Aorta (tissue), 5 donors: ENCODE data around the gene ASCC1. TPM values are rescaled to one million over a fixed set of nuclear protein-coding genes. Genes with fewer than 3 reads are reported as not detected.

Source experiments
- ATAC-seq: fragments of 200-7000 bp; cut with Tn5 transposase; one replicate; pipeline ENCODE4 v1.9.1; 2022; ENCODE audit warnings: moderate library complexity; ENCODE audit not compliant: low FRiP score
- DNase-seq, 2 donors: peaks; one replicate each; pipeline ENCODE4 v3.0.0-alpha.2; 2020
- H3K27ac ChIP-seq, 2 donors: one replicate each; pipeline ENCODE4 v1.5.1; 2013; ENCODE audit warnings: low read length in 2 of 2, mild to moderate bottlenecking in 2 of 2, moderate library complexity in 2 of 2, control low read depth in 1 of 2, inconsistent platforms in 1 of 2, low read depth in 1 of 2
- H3K27me3 ChIP-seq, 2 donors: one replicate each; pipeline ENCODE4 v1.6.1; 2013; ENCODE audit warnings: control low read depth in 1 of 2, low read length in 1 of 2, mild to moderate bottlenecking in 1 of 2, moderate library complexity in 1 of 2; ENCODE audit not compliant: insufficient read depth in 2 of 2, control insufficient read depth in 1 of 2
- H3K36me3 ChIP-seq, 2 donors: one replicate each; pipeline ENCODE4 v1.6.1; 2013; ENCODE audit warnings: control low read depth in 1 of 2, low read length in 1 of 2, mild to moderate bottlenecking in 1 of 2; ENCODE audit not compliant: insufficient read depth in 2 of 2, control insufficient read depth in 1 of 2
- H3K4me1 ChIP-seq, 2 donors: one replicate each; pipeline ENCODE4 v1.6.1; 2013; ENCODE audit warnings: low read length in 2 of 2, control low read depth in 1 of 2, mild to moderate bottlenecking in 1 of 2, moderate library complexity in 1 of 2; ENCODE audit not compliant: insufficient read depth in 2 of 2, control insufficient read depth in 1 of 2
- H3K4me3 ChIP-seq, 2 donors: one replicate each; pipeline ENCODE4 v1.5.1; 2013; ENCODE audit warnings: low read length in 2 of 2, control low read depth in 1 of 2, mild to moderate bottlenecking in 1 of 2
- H3K9me3 ChIP-seq: one replicate; pipeline ENCODE4 v1.6.1; 2013; ENCODE audit warnings: mild to moderate bottlenecking, low read length; ENCODE audit not compliant: control insufficient read depth
- WGBS, 2 donors: extraction: QIAGEN DNeasy Blood & Tissue Kit; methylation state at CpG; one replicate each; pipeline ENCODE4 v1.1.7; 2013; 5-methylcytosine and 5-hydroxymethylcytosine counted together
- intact Hi-C, 2 donors: fragments of 100-400 bp; cut with DNase I; formaldehyde crosslinking; loops; one replicate each; pipeline versions ENCODE4 v1.14.2 to v1.15.0; 2022
- polyA plus RNA-seq, 2 donors: library from polyadenylated mRNA; stranded (reverse); fragments of 200-250 nt; gene quantifications; one replicate each; pipeline ENCODE4 v1.2.3, GENCODE V29; 2013
- total RNA-seq, 2 donors: library from RNA; stranded (reverse); fragmentation: NEBNext Ultra II Directional; extraction: Animal tissue kit (Norgen Biotek cat#: 25700); gene quantifications; one replicate each; pipeline ENCODE4 v1.2.1, GENCODE V29; 2021
- donor health status: healthy with polysubstance abuse.
- donor health status: Bipolar disorder and iron deficiency.
- donor health status: DM: no; HTN: no; CAD: no.
- donor health status: DM: no; HTN: no; CAD: no.
- donor health status: DM: yes; HTN: yes; CAD: no.

The ASCC1 gene
- total and polyA plus RNA-seq, 4 donors: 19.7 to 32.3 (median 22.8) TPM

- ATAC-seq (no peak), DNase-seq (no peak)
- Histone ChIP-seq H3K4me3 (no peak overlapping the region), H3K4me1 (no peaks in the 10 kb centered on the region), H3K27ac (no peak overlapping the region), H3K9me3 (no peaks in the 10 kb centered on the region), H3K36me3 (no peaks in the 10 kb centered on the region), H3K27me3 (no peaks in the 10 kb centered on the region)
- intact Hi-C loops: no loop called here
- 52 to 54% methylated on average over 21 of the region's 21 CpGs for WGBS, 2 donors
Observed at GRCh38 chr10:72058989-72059842, 156.9 kb downstream of the ASCC1 start.

- intact Hi-C loops: no loop called here
- Histone ChIP-seq H3K36me3 (no peaks in the 10 kb centered on the region), H3K4me1 (no peaks in the 10 kb centered on the region), H3K9me3 (no peaks in the 10 kb centered on the region), H3K27ac (no peak overlapping the region), H3K27me3 (no peaks in the 10 kb centered on the region), H3K4me3 (no peak overlapping the region)
- DNase-seq (no peak), ATAC-seq (no peak)
- 87 to 92% methylated on average over 12 of the region's 12 CpGs for WGBS, 2 donors
Observed at GRCh38 chr10:72058347-72058898, 157.7 kb downstream of the ASCC1 start.

GRCh38 chr10:72056932-72057751 lies 158.9 kb downstream of the ASCC1 start:
- ATAC-seq (no peak), DNase-seq (no peak)
- Histone ChIP-seq H3K27ac (no peak overlapping the region), H3K27me3 (no peaks in the 10 kb centered on the region), H3K9me3 (no peaks in the 10 kb centered on the region), H3K4me1 (no peaks in the 10 kb centered on the region), H3K4me3 (no peak overlapping the region), H3K36me3 (no peaks in the 10 kb centered on the region)
- intact Hi-C loops: no loop called here
- 82 to 87% methylated on average over 25 of the region's 25 CpGs for WGBS, 2 donors

- H3K27me3 ChIP-seq: no peaks in the 10 kb centered on the region
- WGBS, 2 donors: 58 to 66% methylated on average over 5 of the region's 5 CpGs
Observed at GRCh38 chr10:72056113-72056512, 160.0 kb downstream of the ASCC1 start.

GRCh38 chr10:72053690-72054089 lies 162.4 kb downstream of the ASCC1 start:
- DNase-seq: no peak
- no peaks in the 10 kb centered on the region for H3K36me3 ChIP-seq
- intact Hi-C loops: no loop called here
- no peaks in the 10 kb centered on the region for H3K27me3 ChIP-seq
- peaks cover 1% of the 10 kb centered on the region for H3K9me3 ChIP-seq
- no peak overlapping the region for H3K4me3 ChIP-seq
- no peaks in the 10 kb centered on the region for H3K4me1 ChIP-seq
- no peak for ATAC-seq
- no peak overlapping the region for H3K27ac ChIP-seq
- 92 to 93% methylated on average over 7 of the region's 7 CpGs for WGBS, 2 donors

More at GRCh38 chr10:72056113-72056512, 160.0 kb downstream of the ASCC1 start:
- intact Hi-C loops: no loop called here
- Histone ChIP-seq H3K4me1 (no peaks in the 10 kb centered on the region), H3K9me3 (no peaks in the 10 kb centered on the region), H3K4me3 (no peak overlapping the region), H3K27ac (no peak overlapping the region), H3K36me3 (no peaks in the 10 kb centered on the region)
- no peak for ATAC-seq
- DNase-seq: no peak

DNA sequence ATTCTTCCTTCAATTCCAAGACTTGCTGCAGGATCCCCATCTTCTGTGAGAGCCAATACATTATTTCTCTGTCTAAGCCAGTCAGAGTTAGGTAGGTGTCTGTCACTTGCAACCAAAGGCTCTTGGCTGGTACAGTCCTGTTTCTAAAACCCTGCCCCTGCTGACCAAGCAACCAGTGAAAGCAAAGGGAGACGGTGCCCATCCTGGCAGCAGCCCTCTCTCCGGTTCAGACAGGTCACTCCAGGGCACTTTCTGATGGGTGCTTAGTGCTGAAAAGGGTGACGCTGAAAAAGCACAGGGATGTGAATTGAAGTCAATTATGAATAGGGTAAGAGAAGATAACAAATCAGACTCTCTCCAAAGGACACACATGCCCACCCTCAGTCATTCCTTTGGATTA lies 165.2 kb downstream of the ASCC1 start:
- Histone ChIP-seq H3K9me3 (peaks cover 1% of the 10 kb centered on the region), H3K27me3 (no peaks in the 10 kb centered on the region), H3K27ac (no peak overlapping the region), H3K4me3 (no peak overlapping the region), H3K4me1 (no peaks in the 10 kb centered on the region), H3K36me3 (no peaks in the 10 kb centered on the region)
- ATAC-seq (no peak), DNase-seq (no peak)
- 38 to 43% methylated on average over 3 of the region's 3 CpGs for WGBS, 2 donors
- intact Hi-C loops: no loop called here

DNA sequence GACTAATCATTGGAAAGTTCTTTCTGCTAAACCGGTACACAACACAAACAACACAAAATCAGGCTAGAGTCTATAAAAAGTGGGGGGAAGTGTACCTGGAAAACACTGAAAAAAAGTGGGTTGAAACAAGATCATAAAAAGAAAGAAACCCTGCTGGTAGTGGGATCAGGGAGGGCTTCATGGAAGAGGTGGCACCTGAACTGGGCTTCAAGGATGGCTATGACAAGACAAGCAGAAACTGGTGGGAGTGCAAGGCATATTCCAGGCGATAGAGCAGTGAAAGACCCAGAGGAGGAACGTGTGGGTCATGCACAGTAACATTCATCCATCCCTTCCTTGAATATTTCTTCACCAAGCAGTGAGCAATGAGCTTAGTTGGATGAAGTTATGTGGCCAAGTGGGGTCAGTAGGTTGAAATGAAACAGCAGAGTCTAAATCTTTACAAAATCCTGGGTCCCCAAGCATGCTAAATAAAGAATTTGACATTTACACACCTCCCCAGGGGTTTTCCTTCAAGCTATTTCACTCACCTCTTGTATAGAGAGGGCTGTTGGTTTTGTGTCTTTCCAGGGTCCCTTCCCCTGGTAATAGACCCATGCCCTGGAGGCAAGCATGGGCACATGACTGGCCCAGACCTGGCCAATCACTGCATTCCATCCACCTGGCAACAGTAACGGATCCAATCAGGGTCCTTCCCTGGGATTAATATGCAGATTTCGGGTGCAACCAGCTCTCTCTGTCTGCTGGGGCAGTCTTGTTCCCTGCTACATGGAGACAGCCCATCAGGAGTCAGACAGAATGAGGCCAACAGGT lies 165.9 kb downstream of the ASCC1 start:
- WGBS, 2 donors: 94 to 96% methylated on average over 5 of the region's 5 CpGs
- Histone ChIP-seq H3K4me3 (no peak overlapping the region), H3K27ac (no peak overlapping the region), H3K4me1 (no peaks in the 10 kb centered on the region), H3K27me3 (no peaks in the 10 kb centered on the region), H3K36me3 (no peaks in the 10 kb centered on the region), H3K9me3 (peaks cover 1% of the 10 kb centered on the region)
- no peak for DNase-seq
- ATAC-seq: no peak
- intact Hi-C loops: loop anchor here (2.0 to 5.0 kb wide), 4 partner anchors 93 to 287 kb away; no protein-coding TSS in a partner anchor

GRCh38 chr10:72049472-72049871 lies 166.6 kb downstream of the ASCC1 start:
- DNase-seq: no peak
- intact Hi-C loops: loop anchor here (2.0 to 5.0 kb wide), 4 partner anchors 93 to 288 kb away; no protein-coding TSS in a partner anchor
- H3K36me3 ChIP-seq: no peaks in the 10 kb centered on the region
- no peak overlapping the region for H3K4me3 ChIP-seq
- H3K27ac ChIP-seq: no peak overlapping the region
- H3K27me3 ChIP-seq: no peaks in the 10 kb centered on the region
- 88 to 91% methylated on average over 1 of the region's 1 CpG for WGBS, 2 donors
- H3K9me3 ChIP-seq: peaks cover 1% of the 10 kb centered on the region
- ATAC-seq: no peak
- H3K4me1 ChIP-seq: no peaks in the 10 kb centered on the region
